Measurements from ENCODE around the gene CYBA.

The CYBA gene

GRCh38 chr16:88624481-88624880, 26.4 kb downstream of the CYBA start:
- no peak for DNase-seq (ENCODE audit: low read depth in 1 of 2, low spot score in 1 of 2)
- in situ Hi-C loops (cut with HindIII; ENCODE audit: low pct_unique_long_range_greater_than_20kb, low sequenced_read_pairs): no loop called here
- no peak for TF ChIP-seq JUND (IDR thresholded peaks at IDR 0.05; ENCODE audit: low read depth)

GRCh38 chr16:88623858-88624257, 27.0 kb downstream of the CYBA start:
- no peak for DNase-seq (ENCODE audit: low read depth in 1 of 2, low spot score in 1 of 2)
- TF ChIP-seq JUND (IDR thresholded peaks at IDR 0.05; ENCODE audit: low read depth): no peak
- in situ Hi-C loops (cut with HindIII; ENCODE audit: low pct_unique_long_range_greater_than_20kb, low sequenced_read_pairs): no loop called here

GRCh38 chr16:88622866-88623265, 28.0 kb downstream of the CYBA start:
- no peak for DNase-seq (ENCODE audit: low read depth in 1 of 2, low spot score in 1 of 2)
- no peak for TF ChIP-seq JUND (IDR thresholded peaks at IDR 0.05; ENCODE audit: low read depth)
- in situ Hi-C loops (cut with HindIII; ENCODE audit: low pct_unique_long_range_greater_than_20kb, low sequenced_read_pairs): no loop called here

- in situ Hi-C loops (cut with HindIII; ENCODE audit: low pct_unique_long_range_greater_than_20kb, low sequenced_read_pairs): no loop called here
- DNase-seq (ENCODE audit: low read depth in 1 of 2, low spot score in 1 of 2): no peak
- no peak for TF ChIP-seq JUND (IDR thresholded peaks at IDR 0.05; ENCODE audit: low read depth)
These were observed 28.7 kb downstream of the CYBA start for GRCh38 chr16:88622125-88622524.

GRCh38 chr16:88619859-88620815, 30.7 kb downstream of the CYBA start:
- TF ChIP-seq JUND (IDR thresholded peaks at IDR 0.05; ENCODE audit: low read depth): no peak
- in situ Hi-C loops (cut with HindIII; ENCODE audit: low pct_unique_long_range_greater_than_20kb, low sequenced_read_pairs): no loop called here
- DNase-seq (ENCODE audit: low read depth in 1 of 2, low spot score in 1 of 2): peak in 1 of 2 experiments; percentile 15

GRCh38 chr16:88618956-88619667, 31.7 kb downstream of the CYBA start:
- DNase-seq (ENCODE audit: low read depth in 1 of 2, low spot score in 1 of 2): peak in 1 of 2 experiments; percentile 24
- TF ChIP-seq JUND (IDR thresholded peaks at IDR 0.05; ENCODE audit: low read depth): no peak
- in situ Hi-C loops (cut with HindIII; ENCODE audit: low pct_unique_long_range_greater_than_20kb, low sequenced_read_pairs): no loop called here

GRCh38 chr16:88618182-88618955, 32.5 kb downstream of the CYBA start:
- in situ Hi-C loops (cut with HindIII; ENCODE audit: low pct_unique_long_range_greater_than_20kb, low sequenced_read_pairs): no loop called here
- no peak for DNase-seq (ENCODE audit: low read depth in 1 of 2, low spot score in 1 of 2)
- no peak for TF ChIP-seq JUND (IDR thresholded peaks at IDR 0.05; ENCODE audit: low read depth)

GRCh38 chr16:88617268-88618031, 33.4 kb downstream of the CYBA start:
- in situ Hi-C loops (cut with HindIII; ENCODE audit: low pct_unique_long_range_greater_than_20kb, low sequenced_read_pairs): no loop called here
- DNase-seq (ENCODE audit: low read depth in 1 of 2, low spot score in 1 of 2): no peak
- TF ChIP-seq JUND (IDR thresholded peaks at IDR 0.05; ENCODE audit: low read depth): no peak

GRCh38 chr16:88616736-88617135, 34.1 kb downstream of the CYBA start:
- no peak for TF ChIP-seq JUND (IDR thresholded peaks at IDR 0.05; ENCODE audit: low read depth)
- no peak for DNase-seq (ENCODE audit: low read depth in 1 of 2, low spot score in 1 of 2)
- in situ Hi-C loops (cut with HindIII; ENCODE audit: low pct_unique_long_range_greater_than_20kb, low sequenced_read_pairs): no loop called here

- no peak for TF ChIP-seq JUND (IDR thresholded peaks at IDR 0.05; ENCODE audit: low read depth)
- DNase-seq (ENCODE audit: low read depth in 1 of 2, low spot score in 1 of 2): no peak
- in situ Hi-C loops (cut with HindIII; ENCODE audit: low pct_unique_long_range_greater_than_20kb, low sequenced_read_pairs): no loop called here
These were observed 34.5 kb downstream of the CYBA start for GRCh38 chr16:88616320-88616719.

- no peak for DNase-seq (ENCODE audit: low read depth in 1 of 2, low spot score in 1 of 2)
- TF ChIP-seq JUND (IDR thresholded peaks at IDR 0.05; ENCODE audit: low read depth): no peak
- in situ Hi-C loops (cut with HindIII; ENCODE audit: low pct_unique_long_range_greater_than_20kb, low sequenced_read_pairs): no loop called here
These were observed 35.9 kb downstream of the CYBA start for GRCh38 chr16:88614818-88615580.
